Thyroid gland (tissue), 4 donors: ENCODE data around the gene PSENEN. TPM values are rescaled to one million over a fixed set of nuclear protein-coding genes. Genes with fewer than 3 reads are reported as not detected.
A peak's percentile ranks its signal among the peaks of the same experiment; 100 is the strongest.

Experiments
- DNase-seq, 2 donors: peaks; one replicate each; pipeline ENCODE4 v3.0.0-alpha.2; 2019
- H3K27ac ChIP-seq, 3 donors: fragments of 200-600 bp; sonication (generic); 1 replicate in 2 of 3; 2 replicates in 1 of 3; pipeline ENCODE4 v1.5.1; 2016 to 2019; ENCODE audit warnings: mild to moderate bottlenecking in 1 of 3, moderate library complexity in 1 of 3
- H3K27me3 ChIP-seq: fragments of 200-600 bp; sonication (generic); one replicate; pipeline ENCODE4 v1.5.1; 2019
- H3K36me3 ChIP-seq, 2 donors: fragments of 200-600 bp; sonication (generic); one replicate each; pipeline ENCODE4 v1.5.1; 2016 to 2019
- H3K4me1 ChIP-seq, 2 donors: fragments of 200-600 bp; sonication (generic); one replicate each; pipeline ENCODE4 v1.5.1; 2017 to 2019
- H3K4me3 ChIP-seq, 3 donors: fragments of 200-600 bp; sonication (generic); replicated peaks in 1 of 3; 1 replicate in 2 of 3; 2 replicates in 1 of 3; pipeline ENCODE4 v1.5.1; 2016; ENCODE audit warnings: mild to moderate bottlenecking in 1 of 3
- H3K9me3 ChIP-seq: fragments of 200-600 bp; sonication (generic); one replicate; pipeline ENCODE4 v1.5.1; 2017
- CTCF ChIP-seq, 6 experiments: fragments of 200-600 bp in 3 of 6; fragments of 450-650 bp in 3 of 6; sonication (generic) in 3 of 6; IDR thresholded peaks; one replicate each; pipeline ENCODE4 v1.5.1; 2016 to 2019; ENCODE audit warnings: antibody characterized with exemption in 6 of 6, mild to moderate bottlenecking in 2 of 6, inconsistent platforms in 1 of 6, moderate library complexity in 1 of 6
- POLR2A ChIP-seq, 2 donors: fragments of 450-650 bp; IDR thresholded peaks; one replicate each; pipeline ENCODE4 v1.6.1; 2017; ENCODE audit warnings: antibody characterized with exemption in 2 of 2, mild to moderate bottlenecking in 2 of 2, moderate library complexity in 1 of 2
- WGBS, 2 donors: methylation state at CpG; one replicate each; pipeline ENCODE4 v1.1.5; 2017; 5-methylcytosine and 5-hydroxymethylcytosine counted together
- intact Hi-C: fragments of 100-400 bp; cut with DNase I; formaldehyde crosslinking; loops from one replicate; pipeline ENCODE4 v1.15.1; 2023
- total RNA-seq, 4 donors: library from RNA; depleted of rRNA; stranded (reverse); fragments of >200 nt; gene quantifications; one replicate each; pipeline ENCODE4 v1.2.3, GENCODE V29; 2016

The PSENEN gene
- total RNA-seq, 4 donors from 2014 or later: 34.0 to 73.8 (median 40.5) TPM

GRCh38 chr19:35703343-35703742, 42.1 kb upstream of the PSENEN start:
- H3K4me3 ChIP-seq: no peak overlapping the region
- intact Hi-C loops: no loop called here
- H3K4me1 ChIP-seq: peaks cover 0 to 7% of the 10 kb centered on the region in 2 donors
- no peak for DNase-seq
- peak overlapping the region; percentile 73 to 82 (median 78) for H3K27ac ChIP-seq
- TF ChIP-seq POLR2A (IDR thresholded peaks at IDR 0.05) (no peak), CTCF (IDR thresholded peaks at IDR 0.05) (no peak)
- 37 to 54% methylated on average over 9 of the region's 9 CpGs for WGBS, 2 donors
- H3K27me3 ChIP-seq: no peaks in the 10 kb centered on the region
- H3K36me3 ChIP-seq: no peaks in the 10 kb centered on the region
- H3K9me3 ChIP-seq: no peaks in the 10 kb centered on the region

DNA sequence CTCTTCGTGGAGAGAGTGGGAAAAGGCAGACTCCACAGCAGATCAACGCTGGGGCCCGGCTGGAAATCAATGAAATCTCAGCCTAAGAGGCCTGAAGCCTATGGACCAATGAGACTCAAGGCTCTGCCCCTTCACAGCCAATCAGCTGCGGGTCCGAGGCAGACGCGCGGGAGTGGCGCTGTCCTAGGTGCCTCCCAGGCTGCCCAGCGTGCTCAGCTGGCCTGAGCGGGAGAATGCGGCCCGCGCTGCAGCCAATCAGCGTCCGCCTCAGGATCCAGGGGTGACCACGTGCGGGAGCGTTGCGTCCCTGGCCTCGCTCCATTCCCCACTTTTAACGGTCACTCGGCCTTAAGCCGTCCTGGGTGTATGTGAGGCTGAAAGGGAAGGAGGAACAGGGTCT, 41.2 kb upstream of the PSENEN start, which contains the start of gene ZBTB32:
ZBTB32 (plus strand) TSS at position 341 of the 400 bp plus-strand sequence. CDS start 10,069 bp downstream, outside the sequence.
- H3K27me3 ChIP-seq: no peaks in the 10 kb centered on the region
- no peak for TF ChIP-seq CTCF (IDR thresholded peaks at IDR 0.05)
- TF ChIP-seq POLR2A (IDR thresholded peaks at IDR 0.05): no peak
- no peak within 1 kb of the TSS for H3K4me3 ChIP-seq
- H3K9me3 ChIP-seq: no peaks in the 10 kb centered on the region
- peaks cover 0 to 7% of the 10 kb centered on the region in 2 donors for H3K4me1 ChIP-seq
- 22 to 45% methylated on average over 15 to 23 of the region's 24 CpGs for WGBS, 2 donors
- intact Hi-C loops: no loop called here
- peak; percentile 41 to 51 for DNase-seq
- H3K36me3 ChIP-seq: no peaks in the 10 kb centered on the region
- no peak within 1 kb of the TSS for H3K27ac ChIP-seq

GRCh38 chr19:35708391-35708790, 37.1 kb upstream of the PSENEN start:
- TF ChIP-seq POLR2A (IDR thresholded peaks at IDR 0.05) (no peak), CTCF (IDR thresholded peaks at IDR 0.05) (no peak)
- no peak overlapping the region for H3K4me3 ChIP-seq
- no peaks in the 10 kb centered on the region for H3K4me1 ChIP-seq
- 57 to 61% methylated on average over 1 of the region's 1 CpG for WGBS, 2 donors
- intact Hi-C loops: no loop called here
- H3K9me3 ChIP-seq: no peaks in the 10 kb centered on the region
- no peaks in the 10 kb centered on the region for H3K27me3 ChIP-seq
- no peak overlapping the region for H3K27ac ChIP-seq
- no peak for DNase-seq
- no peaks in the 10 kb centered on the region for H3K36me3 ChIP-seq

DNA sequence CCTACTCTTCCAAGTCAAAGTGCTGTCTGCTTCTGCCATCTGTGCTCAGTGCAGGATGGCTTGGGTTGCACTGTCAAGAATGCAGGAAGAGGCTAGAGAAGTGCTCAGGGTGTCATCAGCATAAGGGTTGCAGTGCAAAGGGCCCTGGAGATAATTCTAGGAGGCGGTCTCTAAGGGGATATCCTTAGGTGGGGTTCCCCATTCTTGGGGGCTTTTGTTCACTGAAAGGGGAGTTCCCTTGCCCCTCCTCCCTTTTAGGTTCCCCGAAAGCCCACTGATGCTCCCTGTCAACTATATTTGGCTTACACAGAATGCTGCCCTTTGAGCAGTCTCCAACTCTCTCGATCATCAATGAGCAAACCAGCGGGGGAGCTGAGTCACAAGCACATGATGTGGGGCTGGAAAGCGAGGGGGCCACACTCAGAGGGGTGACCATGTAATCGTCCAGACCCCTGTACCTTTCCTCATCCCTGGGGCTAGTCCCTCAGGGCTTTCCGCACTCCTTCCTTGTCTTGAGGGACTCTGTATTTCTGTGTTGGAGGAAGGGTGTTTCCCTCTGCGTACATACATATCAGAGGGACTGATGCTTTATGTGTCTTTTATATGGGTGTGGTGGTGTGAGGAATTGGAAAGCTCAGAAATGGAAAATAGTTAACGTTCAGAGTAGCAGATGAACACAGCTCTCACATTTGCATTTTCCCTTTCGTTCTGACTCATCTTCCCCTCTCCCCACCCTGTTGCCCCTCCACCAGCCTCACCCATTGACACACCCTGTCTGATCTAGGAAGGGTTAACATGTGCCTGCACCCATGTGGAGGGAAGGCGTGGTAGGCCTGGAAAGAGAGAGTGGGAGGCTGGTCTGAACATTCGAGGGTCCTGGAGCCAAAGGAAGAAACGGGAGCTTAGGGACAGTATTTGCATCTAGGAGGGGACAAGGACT, 34.4 kb upstream of the PSENEN start:
- TF ChIP-seq POLR2A (IDR thresholded peaks at IDR 0.05) (no peak), CTCF (IDR thresholded peaks at IDR 0.05) (no peak)
- no peak for DNase-seq
- peaks cover 5 to 8% of the 10 kb centered on the region in 2 donors for H3K4me1 ChIP-seq
- H3K27ac ChIP-seq: no peak overlapping the region
- no peak overlapping the region for H3K4me3 ChIP-seq
- no peaks in the 10 kb centered on the region for H3K36me3 ChIP-seq
- 61 to 74% methylated on average over 13 of the region's 13 CpGs for WGBS, 2 donors
- no peaks in the 10 kb centered on the region for H3K27me3 ChIP-seq
- H3K9me3 ChIP-seq: no peaks in the 10 kb centered on the region
- intact Hi-C loops: no loop called here
